HG02678 (cell line): Measurements from ENCODE around the gene ATP2A3.
A peak's percentile ranks its signal among the peaks of the same experiment; 100 is the strongest.

Experiments
- ATAC-seq: cut with Tn5 transposase; IDR thresholded peaks from one replicate; pipeline ENCODE4 v1.9.1; 2021; ENCODE audit warnings: mild to moderate bottlenecking, moderate library complexity; ENCODE audit not compliant: unreplicated experiment

Gene ATP2A3

GRCh38 chr17:3914312-3914670, 49.9 kb downstream of the ATP2A3 start:
- peak; percentile 53 for ATAC-seq

- ATAC-seq, result peak; percentile 40
Measured at GRCh38 chr17:3913531-3914311, 50.5 kb downstream of the ATP2A3 start.

- no peak for ATAC-seq
Measured at GRCh38 chr17:3912827-3913226, 51.4 kb downstream of the ATP2A3 start.

- ATAC-seq, result peak; percentile 66
Measured at GRCh38 chr17:3911271-3912053, 52.8 kb downstream of the ATP2A3 start.

GRCh38 chr17:3910420-3911270, 53.6 kb downstream of the ATP2A3 start:
- ATAC-seq, result no peak

GRCh38 chr17:3909257-3909656, 55.0 kb downstream of the ATP2A3 start:
- ATAC-seq, result no peak

- no peak for ATAC-seq
Measured at GRCh38 chr17:3907483-3908216, 56.6 kb downstream of the ATP2A3 start.

- no peak for ATAC-seq
Measured at GRCh38 chr17:3906881-3907280, 57.4 kb downstream of the ATP2A3 start.

- peak; percentile 70 for ATAC-seq
Measured at GRCh38 chr17:3905017-3905520, 59.2 kb downstream of the ATP2A3 start.

GRCh38 chr17:3904501-3904900, 59.7 kb downstream of the ATP2A3 start:
- ATAC-seq, result peak; percentile 6

- ATAC-seq, result no peak
Measured at GRCh38 chr17:3903881-3904290, 60.4 kb downstream of the ATP2A3 start.

- no peak for ATAC-seq
Measured at GRCh38 chr17:3903051-3903825, 61.0 kb downstream of the ATP2A3 start.

- ATAC-seq, result no peak
Measured at GRCh38 chr17:3900646-3901045, 63.6 kb downstream of the ATP2A3 start.

GRCh38 chr17:3897731-3898130, 66.5 kb downstream of the ATP2A3 start:
- ATAC-seq, result no peak

GRCh38 chr17:3896968-3897235, 67.3 kb downstream of the ATP2A3 start:
- ATAC-seq, result no peak

- no peak for ATAC-seq
Measured at GRCh38 chr17:3896108-3896967, 67.9 kb downstream of the ATP2A3 start.

GRCh38 chr17:3895354-3895753, 68.9 kb downstream of the ATP2A3 start:
- ATAC-seq, result no peak

- no peak for ATAC-seq
Measured at GRCh38 chr17:3894911-3895343, 69.3 kb downstream of the ATP2A3 start.

GRCh38 chr17:3894188-3894587, 70.0 kb downstream of the ATP2A3 start:
- no peak for ATAC-seq
